A549 (cell line): ENCODE measurements around the gene ARHGAP9. TPM values are rescaled to one million over a fixed set of nuclear protein-coding genes. Genes with fewer than 3 reads are reported as not detected.

Experiments used
- ATAC-seq, 2 experiments: fragments of 200-7000 bp in 1 of 2; fragments of >200 bp in 1 of 2; cut with Nextera tagmentation in 1 of 2; cut with Tn5 transposase in 1 of 2; 3 replicates each; pipeline versions ENCODE4 v1.8.0 to v1.9.1; 2018 to 2020; ENCODE audit warnings: mild to moderate bottlenecking in 1 of 2, moderate library complexity in 1 of 2
- CTCF ChIA-PET: fragments of 300-600 bp; sonication (Branson Sonifier 250); formaldehyde crosslinking; extraction: SDS; loops from one replicate; lab custom pipeline; 2021; ENCODE audit warnings: antibody characterized with exemption, inconsistent platforms; lab: Yijun Ruan, JAX
- POLR2A ChIA-PET: fragments of 350-600 bp; formaldehyde crosslinking; extraction: SDS; loops from one replicate; lab custom pipeline; 2021; ENCODE audit warnings: antibody characterized with exemption, inconsistent platforms; lab: Yijun Ruan, JAX
- DNase-seq, 2 experiments: peaks; one replicate each; pipeline versions ENCODE4 v3.0.0 to v3.0.0-alpha.2; 2011 to 2016; ENCODE audit warnings: low read depth in 1 of 2, low spot score in 1 of 2
- FAIRE-seq: peaks from 2 replicates; lab custom pipeline; 2011; peaks lifted over from hg19 to GRCh38; lab: Jason Lieb, UNC
- H3K27ac ChIP-seq, 2 experiments: fragments of >200 bp; sonication (Bioruptor Twin); formaldehyde crosslinking; 3 replicates each; pipeline ENCODE4 v1.5.1; 2016 to 2017
- H3K4me1 ChIP-seq: fragments of >200 bp; sonication (Bioruptor Twin); formaldehyde crosslinking; 3 replicates; pipeline ENCODE4 v1.6.1; 2016
- H3K4me2 ChIP-seq: fragments of >200 bp; sonication (Bioruptor Twin); formaldehyde crosslinking; 3 replicates; pipeline ENCODE4 v1.6.1; 2016
- H3K4me3 ChIP-seq: fragments of >200 bp; sonication (Bioruptor Twin); formaldehyde crosslinking; 3 replicates; pipeline ENCODE4 v1.5.1; 2016
- H3K9me3 ChIP-seq: fragments of >200 bp; sonication (Bioruptor Twin); formaldehyde crosslinking; 3 replicates; pipeline ENCODE4 v1.6.1; 2016
- BCL3 ChIP-seq: fragments of >200 bp; sonication (Bioruptor Twin); formaldehyde crosslinking; IDR thresholded peaks from 3 replicates; pipeline ENCODE4 v1.6.1; 2016
- CBX2 ChIP-seq: fragments of 200-600 bp; sonication (generic); IDR thresholded peaks from 2 replicates; pipeline ENCODE4 v1.6.1; 2016; ENCODE audit warnings: low read depth, mild to moderate bottlenecking, borderline replicate concordance
- CEBPB ChIP-seq, 2 experiments: fragments of >200 bp in 1 of 2; sonication (Bioruptor Twin) in 1 of 2; formaldehyde crosslinking in 1 of 2; IDR thresholded peaks; 2 replicates each; pipeline ENCODE4 v1.6.1; 2012 to 2016
- CTCF ChIP-seq: fragments of >200 bp; sonication (Bioruptor Twin); formaldehyde crosslinking; IDR thresholded peaks from 3 replicates; pipeline ENCODE4 v1.5.1; 2016
- EHF ChIP-seq: fragments of 250-450 bp; sonication (Bioruptor Pico); IDR thresholded peaks from 2 replicates; pipeline ENCODE4 v1.5.0; 2020; ENCODE audit warnings: mild to moderate bottlenecking
- EHMT2 ChIP-seq: fragments of 200-600 bp; sonication (generic); IDR thresholded peaks from 2 replicates; pipeline ENCODE4 v1.6.1; 2016; ENCODE audit warnings: antibody characterized with exemption, low read depth, mild to moderate bottlenecking, moderate library complexity
- ESRRA ChIP-seq: fragments of 150-350 bp; IDR thresholded peaks from 2 replicates; pipeline ENCODE4 v1.6.1; 2014; ENCODE audit warnings: mild to moderate bottlenecking, low read length, borderline replicate concordance
- FOXS1 ChIP-seq: fragments of 250-450 bp; sonication (Bioruptor Pico); IDR thresholded peaks from 2 replicates; pipeline ENCODE4 v1.5.0; 2020; ENCODE audit warnings: mild to moderate bottlenecking, moderate library complexity
- HES2 ChIP-seq: fragments of >200 bp; sonication (Bioruptor Twin); formaldehyde crosslinking; IDR thresholded peaks from 2 replicates; pipeline ENCODE4 v1.6.1; 2016
- HEYL ChIP-seq: fragments of 250-450 bp; sonication (Bioruptor Pico); IDR thresholded peaks from 2 replicates; pipeline ENCODE4 v1.8.0; 2021; ENCODE audit warnings: mild to moderate bottlenecking, moderate library complexity
- HOXA7 ChIP-seq: fragments of 250-450 bp; sonication (Bioruptor Pico); IDR thresholded peaks from 2 replicates; pipeline ENCODE4 v1.5.0; 2020; ENCODE audit warnings: mild to moderate bottlenecking, moderate library complexity
- JUNB ChIP-seq: fragments of >200 bp; sonication (Bioruptor Twin); formaldehyde crosslinking; IDR thresholded peaks from 2 replicates; pipeline ENCODE4 v1.6.1; 2016
- MAFK ChIP-seq: fragments of 450-650 bp; IDR thresholded peaks from 2 replicates; pipeline ENCODE4 v1.6.1; 2014; ENCODE audit not compliant: partially characterized antibody
- MAZ ChIP-seq: fragments of 150-350 bp; IDR thresholded peaks from 2 replicates; pipeline ENCODE4 v1.6.1; 2014; ENCODE audit warnings: antibody characterized with exemption, low read depth, low read length, borderline replicate concordance
- NFE2L2 ChIP-seq: fragments of 150-350 bp; conservative IDR thresholded peaks from 2 replicates; pipeline ENCODE4 v1.6.1; 2014; ENCODE audit warnings: low read length
- NR3C1 ChIP-seq: fragments of >200 bp; sonication (Bioruptor Twin); formaldehyde crosslinking; IDR thresholded peaks from 3 replicates; pipeline ENCODE4 v1.6.1; 2017
- PHF8 ChIP-seq: fragments of 200-600 bp; sonication (generic); IDR thresholded peaks from 2 replicates; pipeline ENCODE4 v1.6.1; 2016; ENCODE audit warnings: low read depth, mild to moderate bottlenecking, antibody characterized with exemption, moderate library complexity, borderline replicate concordance
- POLR2A ChIP-seq: IDR thresholded peaks from 2 replicates; pipeline ENCODE4 v1.6.1; 2012; ENCODE audit warnings: mild to moderate bottlenecking, low read length
- RCOR1 ChIP-seq: fragments of 150-350 bp; IDR thresholded peaks from 2 replicates; pipeline ENCODE4 v1.6.1; 2014; ENCODE audit warnings: antibody characterized with exemption, low read length, low read depth
- ZNF302 ChIP-seq: fragments of 250-450 bp; sonication (Bioruptor Pico); IDR thresholded peaks from 2 replicates; pipeline ENCODE4 v1.9.0; 2021; ENCODE audit warnings: inconsistent platforms, mild to moderate bottlenecking, moderate library complexity
- WGBS: methylation state at CpG from one replicate; pipeline ENCODE4 v1.1.6; 2017; ENCODE audit errors: missing lambda C conversion rate; 5-methylcytosine and 5-hydroxymethylcytosine counted together
- polyA plus RNA-seq, 4 experiments: library from polyadenylated mRNA; depleted of rRNA in 3 of 4; stranded (reverse); fragments of >200 nt; fragmentation: RNase III in 1 of 4; extraction: RNeasy Plus Mini Kit Qiagen cat#74134 plus additional on column Dnase treatment in 1 of 4; gene quantifications; 2 replicates in 3 of 4; 3 replicates in 1 of 4; pipeline ENCODE4 v1.2.3, GENCODE V29; 2011 to 2017

ARHGAP9 gene
- polyA plus RNA-seq, 2 of the 4 experiments (the other 2 are of a cell fraction): 0.25 TPM; not detected in 1

GRCh38 chr12:57527184-57527583 lies 47.5 kb upstream of the ARHGAP9 start:
- no peak overlapping the region for H3K4me2 ChIP-seq
- POLR2A ChIA-PET: no interaction called here
- H3K27ac ChIP-seq: no peak overlapping the region; a peak in 1 of 6 replicates
- no peak overlapping the region for H3K4me3 ChIP-seq
- no peak for TF ChIP-seq HES2
- TF ChIP-seq MAFK: no peak
- TF ChIP-seq JUNB: no peak
- no peak for TF ChIP-seq CBX2
- no peak for TF ChIP-seq EHMT2
- no peak for TF ChIP-seq NR3C1
- TF ChIP-seq HEYL (CRISPR knock-in tag): no peak
- TF ChIP-seq ZNF302 (CRISPR knock-in tag): no peak
- TF ChIP-seq BCL3: no peak
- no peak for TF ChIP-seq EHF (CRISPR knock-in tag)
- TF ChIP-seq MAZ: no peak
- no peak for TF ChIP-seq ESRRA
- TF ChIP-seq, all 56 proteins: peak for 0
- ATAC-seq (no peak), DNase-seq (no peak), FAIRE-seq (no peak)
- H3K9me3 ChIP-seq: no peaks in the 10 kb centered on the region
- H3K4me1 ChIP-seq: peaks cover 21% of the 10 kb centered on the region
- CTCF ChIA-PET: interaction anchor here (0.7 to 2.0 kb wide), 4 partner anchors 11 to 116 kb away, joined by 3 to 5 read pairs (median 4); no protein-coding TSS in a partner anchor
- WGBS: 82% methylated on average over 5 of the region's 5 CpGs

GRCh38 chr12:57526477-57527126 lies 46.9 kb upstream of the ARHGAP9 start:
- FAIRE-seq (no peak), ATAC-seq (no peak), DNase-seq (no peak)
- ChIA-PET CTCF (interaction anchor here (0.7 to 1.9 kb wide), 4 partner anchors 9 to 209 kb away, joined by 3 to 7 read pairs (median 4); no protein-coding TSS in a partner anchor), POLR2A (no interaction called here)
- Histone ChIP-seq H3K27ac (peak overlapping the region in 1 of 2 experiments; percentile 42; a peak in 2 of 6 replicates), H3K9me3 (no peaks in the 10 kb centered on the region)
- TF ChIP-seq FOXS1 (CRISPR knock-in tag) (no peak), POLR2A (no peak), PHF8 (no peak)
- TF ChIP-seq, all 56 proteins: peak for 0
- Histone ChIP-seq H3K4me2 (no peak overlapping the region), H3K4me1 (peaks cover 27% of the 10 kb centered on the region), H3K4me3 (no peak overlapping the region)
- WGBS: 80% methylated on average over 4 of the region's 4 CpGs

- DNase-seq (no peak), FAIRE-seq (no peak), ATAC-seq (no peak)
- POLR2A ChIA-PET: no interaction called here
- Histone ChIP-seq H3K4me2 (no peak overlapping the region), H3K27ac (peak overlapping the region in 1 of 2 experiments; percentile 42; a peak in 1 of 6 replicates), H3K9me3 (no peaks in the 10 kb centered on the region), H3K4me3 (no peak overlapping the region), H3K4me1 (peaks cover 35% of the 10 kb centered on the region)
- TF ChIP-seq CEBPB (IDR thresholded peaks at IDR 0.05) (no peak), FOXS1 (CRISPR knock-in tag) (no peak), NFE2L2 (no peak), EHF (CRISPR knock-in tag) (no peak), RCOR1 (no peak), CTCF (no peak), HOXA7 (CRISPR knock-in tag) (no peak)
- CTCF ChIA-PET: interaction anchor here (1.1 to 1.9 kb wide), 3 partner anchors 10 to 210 kb away, joined by 3 to 7 read pairs (median 3); no protein-coding TSS in a partner anchor
- 86% methylated on average over 13 of the region's 16 CpGs for WGBS
Measured at GRCh38 chr12:57525615-57526383, 46.1 kb upstream of the ARHGAP9 start.
